BLaER1 treated with 17β-estradiol and CSF1 and Interleukin-3, amounts not matched to agents 10 nM and 100 nM (cell line): Measurements from ENCODE around the gene RSL1D1.

Experiments
- H3K27ac ChIP-seq, 11 experiments: shearing (Covaris generic); formaldehyde crosslinking; 2 replicates each; pipeline ENCODE4 v1.8.1; 2022
- H3K27me3 ChIP-seq, 11 experiments: shearing (Covaris generic); formaldehyde crosslinking; 2 replicates each; pipeline ENCODE4 v1.8.1; 2022
- H3K36me3 ChIP-seq, 11 experiments: shearing (Covaris generic); formaldehyde crosslinking; 2 replicates each; pipeline ENCODE4 v1.8.1; 2022
- H3K4me1 ChIP-seq, 10 experiments: shearing (Covaris generic); formaldehyde crosslinking; 2 replicates each; pipeline ENCODE4 v1.8.1; 2022
- H3K4me2 ChIP-seq, 11 experiments: shearing (Covaris generic); formaldehyde crosslinking; 2 replicates each; pipeline ENCODE4 v1.8.1; 2022
- H3K4me3 ChIP-seq, 10 experiments: shearing (Covaris generic); formaldehyde crosslinking; 2 replicates each; pipeline ENCODE4 v1.8.1; 2022
- H3K9ac ChIP-seq, 11 experiments: shearing (Covaris generic); formaldehyde crosslinking; 2 replicates each; pipeline ENCODE4 v1.8.1; 2022
- H3K9me3 ChIP-seq, 11 experiments: shearing (Covaris generic); formaldehyde crosslinking; replicated peaks in 1 of 11; 2 replicates each; pipeline ENCODE4 v1.8.1; 2022
- H4K20me1 ChIP-seq, 11 experiments: shearing (Covaris generic); formaldehyde crosslinking; 2 replicates each; pipeline ENCODE4 v1.8.1; 2022
- Cebpa-rat ChIP-seq, 11 experiments: shearing (Covaris generic); IDR thresholded peaks; 2 replicates each; pipeline ENCODE4 v1.8.1; 2022

Gene RSL1D1

DNA sequence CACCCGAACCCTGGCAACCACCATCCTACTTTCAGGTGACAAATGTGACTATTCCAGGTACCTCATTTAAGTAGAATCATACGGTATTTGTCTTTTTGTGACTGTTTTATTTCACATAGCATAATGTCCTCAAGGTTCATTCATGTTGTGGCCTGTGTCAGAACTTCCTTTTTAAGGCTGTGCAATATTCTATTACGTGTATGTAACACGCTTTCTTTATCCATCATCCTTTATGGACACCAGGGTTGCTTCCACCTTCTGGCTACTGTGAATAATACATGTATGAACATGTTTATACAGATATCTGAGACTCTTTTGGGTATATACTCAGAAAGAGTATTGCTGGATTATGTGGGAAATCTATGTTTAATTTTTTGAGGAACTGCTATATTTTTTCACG is 28.7 kb upstream of the RSL1D1 start:
- H3K9ac ChIP-seq = no peak overlapping the region
- H3K27me3 ChIP-seq = no peaks in the 10 kb centered on the region
- peaks cover 93 to 100% (median 99%) of the 10 kb centered on the region in 11 experiments for H3K36me3 ChIP-seq
- no peak overlapping the region for H3K4me3 ChIP-seq
- H3K9me3 ChIP-seq = no peaks in the 10 kb centered on the region
- H3K27ac ChIP-seq = no peak overlapping the region
- no peak overlapping the region for H3K4me2 ChIP-seq
- H4K20me1 ChIP-seq = peaks cover 0 to 76% (median 48%) of the 10 kb centered on the region in 11 experiments; a peak in 17 of 22 replicates
- no peaks in the 10 kb centered on the region for H3K4me1 ChIP-seq
- TF ChIP-seq Cebpa-rat (IDR thresholded peaks at IDR 0.05) = no peak

DNA sequence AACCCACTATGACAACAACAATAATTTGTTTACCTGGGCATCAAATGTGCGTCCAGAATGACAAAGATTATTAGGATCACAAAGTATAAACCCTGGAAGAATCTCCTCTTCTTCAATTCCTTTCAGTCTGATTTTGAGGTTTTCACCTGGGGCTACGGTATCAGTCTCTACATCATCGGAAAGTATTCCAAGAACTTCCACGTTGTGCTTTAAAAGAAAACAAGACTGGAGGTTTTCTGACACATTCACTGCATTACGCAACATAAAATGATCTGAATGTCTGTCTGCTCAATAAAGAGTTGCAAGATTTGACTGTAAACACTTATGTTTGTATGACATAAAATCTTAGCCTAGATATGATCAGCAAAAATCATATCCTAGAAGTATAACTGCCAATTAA is 26.0 kb upstream of the RSL1D1 start:
- H3K4me3 ChIP-seq = no peak overlapping the region
- H3K4me2 ChIP-seq = no peak overlapping the region
- H3K36me3 ChIP-seq = peaks cover 94 to 100% (median 99%) of the 10 kb centered on the region in 11 experiments
- TF ChIP-seq Cebpa-rat (IDR thresholded peaks at IDR 0.05) = peak in 2 of 11 experiments; percentile 51 to 59; a peak in 2 of 22 replicates
- peaks cover 2 to 67% (median 45%) of the 10 kb centered on the region in 11 experiments; a peak in 17 of 22 replicates for H4K20me1 ChIP-seq
- H3K9me3 ChIP-seq = no peaks in the 10 kb centered on the region
- no peaks in the 10 kb centered on the region for H3K27me3 ChIP-seq
- H3K4me1 ChIP-seq = no peaks in the 10 kb centered on the region
- no peak overlapping the region for H3K9ac ChIP-seq
- H3K27ac ChIP-seq = no peak overlapping the region

- Histone ChIP-seq H3K9ac (no peak overlapping the region), H3K9me3 (no peaks in the 10 kb centered on the region), H3K4me3 (no peak overlapping the region), H3K4me1 (no peaks in the 10 kb centered on the region), H3K36me3 (peaks cover 94 to 100% (median 99%) of the 10 kb centered on the region in 11 experiments), H3K4me2 (no peak overlapping the region), H4K20me1 (peaks cover 3 to 71% (median 37%) of the 10 kb centered on the region in 11 experiments; a peak in 17 of 22 replicates), H3K27me3 (no peaks in the 10 kb centered on the region), H3K27ac (no peak overlapping the region)
- TF ChIP-seq Cebpa-rat (IDR thresholded peaks at IDR 0.05) = no peak
Measured at GRCh38 chr16:11876306-11876705, 25.0 kb upstream of the RSL1D1 start.

DNA sequence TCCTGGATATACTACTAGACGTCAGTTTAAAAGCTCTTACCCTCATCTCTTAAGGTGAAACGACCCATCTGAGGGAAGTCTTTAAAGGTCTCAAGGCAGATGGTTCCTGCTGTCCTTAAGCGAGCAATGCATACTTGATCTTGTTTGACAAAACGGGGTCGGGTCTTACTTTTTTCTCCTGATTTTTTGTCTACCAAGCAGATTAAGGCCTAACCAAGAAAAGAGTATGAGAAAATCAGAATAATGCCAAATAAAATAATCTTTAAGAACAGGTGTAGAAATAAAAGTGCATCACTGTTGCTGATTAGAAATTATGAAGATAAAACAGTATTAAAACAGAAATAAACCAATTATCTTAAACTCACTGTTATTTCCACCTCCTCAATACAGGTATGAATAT is 24.4 kb upstream of the RSL1D1 start:
- Histone ChIP-seq H3K4me1 (no peaks in the 10 kb centered on the region), H3K9me3 (no peaks in the 10 kb centered on the region), H4K20me1 (peaks cover 6 to 71% (median 34%) of the 10 kb centered on the region in 11 experiments; a peak in 16 of 22 replicates), H3K4me2 (no peak overlapping the region), H3K9ac (no peak overlapping the region), H3K4me3 (no peak overlapping the region), H3K27me3 (no peaks in the 10 kb centered on the region), H3K36me3 (peaks cover 93 to 100% (median 99%) of the 10 kb centered on the region in 11 experiments), H3K27ac (no peak overlapping the region)
- no peak for TF ChIP-seq Cebpa-rat (IDR thresholded peaks at IDR 0.05)

DNA sequence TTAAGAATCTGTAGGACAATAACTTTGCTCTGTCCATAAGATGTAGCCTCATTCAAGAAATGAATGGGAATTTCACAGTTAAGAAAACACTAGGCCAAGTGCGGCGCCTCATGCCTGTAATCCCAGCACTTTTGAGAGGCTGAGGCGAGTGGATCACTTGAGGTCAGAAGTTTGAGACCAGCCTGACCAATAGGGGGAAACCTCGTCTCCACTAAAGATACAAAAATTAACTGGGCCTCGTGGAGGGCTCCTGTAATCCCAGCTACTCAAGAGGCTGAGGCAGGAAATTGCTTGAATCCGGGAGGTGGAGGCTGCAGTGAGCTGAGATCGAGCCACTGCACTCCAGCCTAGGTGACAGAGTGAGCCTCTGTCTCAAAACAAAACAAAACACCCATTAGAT is 19.9 kb upstream of the RSL1D1 start:
- H3K4me1 ChIP-seq = peaks cover 0 to 2% (median 0%) of the 10 kb centered on the region in 10 experiments; a peak in 5 of 20 replicates
- peaks cover 78 to 96% (median 88%) of the 10 kb centered on the region in 11 experiments for H3K36me3 ChIP-seq
- H3K9ac ChIP-seq = 0 out of 22 replicates have a peak overlapping the region, but pooled peaks of 1 of the 11 experiments have one; percentile 51
- no peak overlapping the region for H3K4me3 ChIP-seq
- no peak for TF ChIP-seq Cebpa-rat (IDR thresholded peaks at IDR 0.05)
- no peak overlapping the region for H3K4me2 ChIP-seq
- no peak overlapping the region for H3K27ac ChIP-seq
- no peaks in the 10 kb centered on the region for H3K9me3 ChIP-seq
- H3K27me3 ChIP-seq = no peaks in the 10 kb centered on the region
- H4K20me1 ChIP-seq = peaks cover 8 to 74% (median 31%) of the 10 kb centered on the region in 11 experiments; a peak in 17 of 22 replicates

DNA sequence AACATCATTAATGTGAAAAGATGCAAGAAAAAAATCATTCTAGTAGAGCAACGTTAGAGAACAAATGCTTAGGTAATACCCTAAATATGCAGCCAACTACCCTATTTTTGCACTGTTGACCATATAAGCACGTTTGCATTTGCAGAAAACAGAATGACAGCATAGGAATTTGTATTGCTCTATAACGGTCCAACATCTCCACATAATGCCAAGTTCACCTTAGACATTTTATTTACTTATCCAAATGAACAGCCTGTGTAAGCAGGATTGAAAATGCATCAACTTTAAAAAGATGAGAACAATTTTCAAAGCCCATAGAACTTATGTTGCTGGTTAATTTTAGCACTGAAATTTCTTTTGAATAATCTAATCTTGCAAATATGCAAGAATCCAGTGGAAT is 19.1 kb upstream of the RSL1D1 start:
- H3K4me1 ChIP-seq = peaks cover 0 to 10% (median 0%) of the 10 kb centered on the region in 10 experiments; a peak in 8 of 20 replicates
- H3K27ac ChIP-seq = no peak overlapping the region
- no peak overlapping the region for H3K4me2 ChIP-seq
- H3K9me3 ChIP-seq = no peaks in the 10 kb centered on the region
- H3K27me3 ChIP-seq = no peaks in the 10 kb centered on the region
- no peak for TF ChIP-seq Cebpa-rat (IDR thresholded peaks at IDR 0.05)
- peaks cover 70 to 88% (median 80%) of the 10 kb centered on the region in 11 experiments for H3K36me3 ChIP-seq
- no peak overlapping the region for H3K9ac ChIP-seq
- peaks cover 7 to 77% (median 24%) of the 10 kb centered on the region in 11 experiments; a peak in 16 of 22 replicates for H4K20me1 ChIP-seq
- H3K4me3 ChIP-seq = no peak overlapping the region

DNA sequence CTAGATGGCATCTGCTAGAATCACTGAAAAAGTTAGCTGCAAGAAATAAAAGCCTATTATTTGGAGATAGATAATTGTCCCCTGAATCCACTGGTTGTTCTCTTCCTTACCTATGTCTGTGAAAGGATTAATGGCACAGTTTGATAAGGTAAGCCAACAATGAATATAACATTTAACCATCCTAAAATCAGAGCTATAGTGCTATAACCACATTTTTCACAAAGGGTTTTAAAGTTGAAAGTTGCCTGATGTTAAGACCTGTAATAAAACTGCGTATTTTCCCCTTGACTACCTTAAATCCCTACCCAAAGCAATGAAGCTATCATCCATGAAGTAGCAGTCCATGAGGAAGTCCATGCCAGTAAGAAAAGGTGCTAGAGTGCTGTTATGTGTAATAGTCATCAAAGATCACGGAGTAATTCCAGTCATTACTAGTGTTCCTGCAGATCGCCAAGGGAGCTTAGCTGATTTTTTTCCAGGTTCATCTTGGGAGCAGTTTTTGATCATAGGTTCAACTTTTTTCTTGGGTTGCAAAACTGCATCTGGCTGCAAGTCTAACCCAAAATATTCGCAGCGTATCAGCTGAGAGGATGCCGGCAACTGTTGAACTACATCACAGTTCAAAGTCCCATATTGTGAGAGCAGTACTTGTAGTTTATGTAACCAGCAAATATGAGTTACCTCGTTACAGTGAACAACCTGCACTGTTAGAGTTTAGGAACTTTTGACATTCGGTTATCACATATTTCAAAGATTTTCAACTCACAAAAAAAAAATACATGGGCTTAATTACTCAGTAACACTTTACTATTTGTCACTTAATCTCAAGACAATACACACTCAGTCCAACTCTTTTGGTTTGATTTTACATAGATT is 18.2 kb upstream of the RSL1D1 start:
- no peak overlapping the region for H3K9ac ChIP-seq
- H3K27me3 ChIP-seq = no peaks in the 10 kb centered on the region
- no peak overlapping the region for H3K4me3 ChIP-seq
- peaks cover 0 to 11% (median 0%) of the 10 kb centered on the region in 10 experiments; a peak in 8 of 20 replicates for H3K4me1 ChIP-seq
- TF ChIP-seq Cebpa-rat (IDR thresholded peaks at IDR 0.05) = no peak
- no peak overlapping the region for H3K27ac ChIP-seq
- H3K36me3 ChIP-seq = peaks cover 62 to 80% (median 72%) of the 10 kb centered on the region in 11 experiments
- H3K4me2 ChIP-seq = no peak overlapping the region
- H4K20me1 ChIP-seq = peaks cover 7 to 74% (median 24%) of the 10 kb centered on the region in 11 experiments; a peak in 16 of 22 replicates
- H3K9me3 ChIP-seq = no peaks in the 10 kb centered on the region

DNA sequence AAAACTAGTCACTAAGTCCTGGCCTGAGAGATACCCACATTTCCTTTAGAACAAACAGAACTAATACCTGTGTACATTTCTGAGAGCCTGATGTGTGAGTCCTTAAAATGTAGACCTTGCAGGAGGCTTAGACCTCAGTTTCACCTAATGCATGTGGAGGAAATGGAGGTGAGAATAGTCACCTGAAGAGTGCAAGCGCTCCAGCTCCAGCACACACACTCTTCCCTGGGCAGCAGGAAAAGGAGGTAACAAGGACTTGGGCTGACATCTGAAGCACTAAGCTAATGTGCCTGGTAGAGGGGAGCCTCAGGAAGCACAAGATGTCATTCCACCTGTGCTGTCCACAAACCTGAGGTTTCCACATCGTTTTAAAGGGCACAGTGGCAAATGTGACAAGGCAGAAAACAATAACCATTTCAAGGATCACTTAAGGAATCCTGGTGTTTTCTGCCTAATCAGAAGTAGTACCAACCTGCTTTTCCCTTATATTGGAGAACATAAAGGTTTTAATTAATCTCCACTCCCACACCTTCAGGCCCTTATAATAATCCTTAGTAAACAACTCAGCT is 17.2 kb upstream of the RSL1D1 start:
- peaks cover 0 to 11% (median 0%) of the 10 kb centered on the region in 10 experiments; a peak in 8 of 20 replicates for H3K4me1 ChIP-seq
- TF ChIP-seq Cebpa-rat (IDR thresholded peaks at IDR 0.05) = no peak
- peaks cover 7 to 63% (median 24%) of the 10 kb centered on the region in 11 experiments; a peak in 15 of 22 replicates for H4K20me1 ChIP-seq

GRCh38 chr16:11862489-11862888 is 11.1 kb upstream of the RSL1D1 start:
- Histone ChIP-seq H3K4me1 (peaks cover 0 to 11% (median 0%) of the 10 kb centered on the region in 10 experiments; a peak in 8 of 20 replicates), H3K27ac (no peak overlapping the region), H3K9ac (no peak overlapping the region), H3K36me3 (peaks cover 0 to 36% (median 9%) of the 10 kb centered on the region in 11 experiments; a peak in 11 of 22 replicates), H4K20me1 (peaks cover 0 to 43% (median 6%) of the 10 kb centered on the region in 11 experiments; a peak in 10 of 22 replicates), H3K27me3 (no peaks in the 10 kb centered on the region), H3K4me3 (no peak overlapping the region), H3K9me3 (no peaks in the 10 kb centered on the region), H3K4me2 (no peak overlapping the region)
- no peak for TF ChIP-seq Cebpa-rat (IDR thresholded peaks at IDR 0.05)

More for the DNA sequence above, 17.2 kb upstream of the RSL1D1 start:
- H3K9ac ChIP-seq = no peak overlapping the region
- H3K4me2 ChIP-seq = no peak overlapping the region
- peaks cover 51 to 69% (median 61%) of the 10 kb centered on the region in 11 experiments for H3K36me3 ChIP-seq
- H3K4me3 ChIP-seq = no peak overlapping the region
- no peaks in the 10 kb centered on the region for H3K27me3 ChIP-seq
- H3K9me3 ChIP-seq = no peaks in the 10 kb centered on the region
- no peak overlapping the region for H3K27ac ChIP-seq
